Activated gamma-delta T cell (primary cell): ENCODE measurements around the gene HNMT.
"Not testable (repeated sequence)": the region's sequence is repeated elsewhere in the genome, so short reads cannot be mapped to it uniquely, and the experiment has no call there.

Experiments used
- DNase-seq: peaks from one replicate; lab custom pipeline; 2025; lab: John Stamatoyannopoulos, UW
- total RNA-seq, 2 donors: gene quantifications; one replicate each; lab custom pipeline; 2026; lab: John Stamatoyannopoulos, UW

HNMT gene
- 0 to 0.10 reads per million in 2 donors for total RNA-seq

DNA sequence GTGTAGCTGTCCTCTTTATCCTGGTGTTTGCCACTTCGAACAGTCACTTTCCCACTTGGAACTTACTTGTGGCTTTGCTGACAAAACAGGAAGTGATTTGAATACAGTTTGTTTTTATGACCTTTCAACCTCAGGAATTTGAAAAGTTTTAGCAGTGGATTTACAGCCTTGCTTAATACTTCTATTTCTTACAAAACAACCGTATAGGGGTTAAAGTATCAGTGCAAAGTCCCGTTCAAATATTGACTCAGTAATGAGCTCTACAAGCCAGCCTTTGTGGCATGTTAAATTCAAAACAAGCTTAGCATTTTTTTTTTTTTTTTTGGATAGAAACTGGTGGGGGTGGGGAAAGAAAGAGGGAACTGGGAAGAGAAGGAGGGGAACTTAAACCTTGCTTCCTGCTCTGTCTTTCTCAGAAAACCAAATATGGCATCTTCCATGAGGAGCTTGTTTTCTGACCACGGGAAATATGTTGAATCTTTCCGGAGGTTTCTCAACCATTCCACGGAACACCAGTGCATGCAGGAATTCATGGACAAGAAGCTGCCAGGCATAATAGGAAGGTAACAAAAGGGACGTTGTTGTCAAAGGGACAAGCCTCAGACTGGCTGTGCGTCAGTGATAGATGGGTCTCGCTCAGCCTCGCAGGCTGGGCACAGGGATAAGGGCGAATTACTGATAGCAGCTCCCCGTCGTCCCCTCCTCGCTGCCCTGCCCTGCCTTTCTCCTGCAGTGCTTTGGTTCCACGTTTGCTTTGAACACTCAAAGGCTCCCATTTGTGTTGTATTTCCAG lies at the start of gene HNMT:
Gene HNMT, plus strand, starts transcription at position 408 of the 793 bp plus-strand sequence. Its CDS starts 19 bp downstream, at position 427.
- DNase-seq, result no peak

DNA sequence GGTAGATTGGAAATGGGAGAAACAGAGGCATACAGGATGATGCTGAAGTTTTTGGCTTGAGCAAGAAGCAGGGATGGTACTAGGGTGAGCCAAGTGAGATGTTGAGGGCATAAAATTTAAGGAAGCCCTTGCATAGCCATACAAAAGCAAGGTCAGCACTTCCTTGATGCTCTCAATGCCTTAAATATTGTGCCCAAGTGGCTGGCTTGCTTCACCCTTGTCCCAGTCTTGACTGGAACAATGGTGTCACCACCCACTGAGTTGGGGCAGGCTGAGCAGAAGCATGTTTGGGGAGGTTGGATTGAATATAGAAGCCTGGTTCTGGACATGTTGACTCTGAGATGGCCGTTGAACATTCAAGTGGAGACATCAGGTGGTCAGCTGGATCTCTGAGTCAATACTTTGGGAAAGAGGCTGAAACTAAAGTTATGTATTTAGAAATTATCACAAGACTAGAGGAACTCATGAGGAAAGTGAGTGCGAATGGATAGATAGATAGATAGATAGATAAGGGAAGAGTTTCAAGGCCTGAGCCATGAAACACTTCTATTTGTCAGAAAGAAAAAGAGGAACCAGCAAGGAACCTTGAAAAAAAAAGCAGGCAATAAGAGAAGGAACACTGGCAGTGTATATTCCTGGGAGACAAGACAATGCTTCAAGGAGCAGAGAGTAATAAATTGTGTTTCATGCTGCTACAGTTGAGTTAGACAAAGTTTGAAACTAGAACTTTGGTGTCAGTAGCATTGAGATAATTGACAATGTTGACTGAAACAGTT lies 43.0 kb upstream of the HNMT start:
- DNase-seq, result no peak

DNA sequence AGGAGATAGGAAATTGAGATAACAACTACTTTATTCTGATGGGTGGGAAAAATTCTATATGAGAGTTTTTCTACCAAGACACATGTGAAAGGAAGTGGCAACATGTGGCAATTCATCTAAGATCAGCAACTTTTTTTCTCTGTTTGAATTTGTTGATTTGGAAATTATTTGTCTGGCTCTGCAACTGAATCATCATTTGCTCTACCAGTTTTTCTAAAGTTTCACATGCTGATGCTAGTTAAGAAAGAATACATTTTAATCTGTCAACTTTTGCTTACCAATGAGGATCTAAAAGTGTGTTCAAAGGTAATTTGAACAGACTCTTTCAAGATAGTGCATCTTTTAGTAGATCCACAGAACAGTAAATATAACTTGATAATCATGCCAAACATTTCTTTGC lies 42.1 kb upstream of the HNMT start:
- DNase-seq, result not testable (repeated sequence)

DNA sequence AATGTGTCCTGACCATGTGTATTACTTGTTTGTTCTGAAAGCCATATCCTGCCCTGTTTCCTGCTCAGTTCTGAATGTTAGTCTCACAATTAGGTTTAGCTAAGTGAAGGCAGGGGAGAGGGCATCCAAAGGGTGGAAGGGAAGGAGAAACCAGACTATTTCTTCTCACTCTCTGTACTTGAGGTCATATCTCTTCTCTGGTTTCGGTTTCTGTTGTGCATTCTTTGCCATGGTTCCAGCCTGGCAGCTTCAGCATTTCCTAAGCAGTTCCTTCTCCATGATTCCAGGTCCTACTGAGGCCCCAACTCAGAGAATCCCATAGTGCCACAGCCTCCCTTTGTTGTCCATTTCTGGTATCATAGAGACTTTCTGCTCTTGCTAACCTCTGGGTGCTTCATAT lies 40.3 kb upstream of the HNMT start:
- DNase-seq, result no peak

DNA sequence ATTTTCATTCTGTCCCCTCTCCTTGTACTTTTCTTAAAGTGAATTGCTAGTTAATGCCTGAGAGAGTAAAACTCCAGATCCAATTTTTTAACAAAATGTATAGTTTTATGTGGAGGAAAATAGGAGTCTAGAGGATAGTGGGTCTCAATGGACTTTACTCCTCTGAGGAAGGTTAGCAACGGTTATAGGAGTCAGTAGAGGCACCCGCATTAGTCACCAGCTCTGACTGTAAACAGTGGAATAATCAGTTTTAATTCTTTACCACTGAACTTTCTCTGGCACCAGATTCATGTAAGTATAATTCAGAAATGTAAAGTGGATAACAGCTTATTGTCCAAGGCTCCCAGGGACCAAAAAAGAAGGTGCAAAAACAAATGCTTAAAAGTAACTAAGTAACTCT lies 38.7 kb upstream of the HNMT start:
- DNase-seq, result no peak

DNA sequence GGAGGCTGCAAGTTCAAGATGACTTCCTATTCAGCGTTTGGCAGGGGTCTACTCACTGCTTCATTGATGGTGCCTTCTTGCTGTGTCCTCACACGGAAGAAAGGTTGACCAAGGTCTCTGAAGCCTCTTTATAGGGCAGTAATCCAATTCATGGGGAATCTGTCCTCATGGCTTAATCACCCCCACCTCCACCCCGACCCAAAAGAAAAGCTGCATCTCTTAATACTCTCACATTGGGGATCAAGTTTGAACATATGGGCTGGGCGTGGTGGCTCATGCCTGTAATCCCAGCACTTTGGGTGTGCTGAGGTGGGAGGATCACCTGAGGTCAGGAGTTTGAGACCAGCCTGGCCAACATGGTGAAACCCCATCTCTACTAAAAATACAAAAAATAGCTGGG lies 36.4 kb upstream of the HNMT start:
- DNase-seq, result no peak

DNA sequence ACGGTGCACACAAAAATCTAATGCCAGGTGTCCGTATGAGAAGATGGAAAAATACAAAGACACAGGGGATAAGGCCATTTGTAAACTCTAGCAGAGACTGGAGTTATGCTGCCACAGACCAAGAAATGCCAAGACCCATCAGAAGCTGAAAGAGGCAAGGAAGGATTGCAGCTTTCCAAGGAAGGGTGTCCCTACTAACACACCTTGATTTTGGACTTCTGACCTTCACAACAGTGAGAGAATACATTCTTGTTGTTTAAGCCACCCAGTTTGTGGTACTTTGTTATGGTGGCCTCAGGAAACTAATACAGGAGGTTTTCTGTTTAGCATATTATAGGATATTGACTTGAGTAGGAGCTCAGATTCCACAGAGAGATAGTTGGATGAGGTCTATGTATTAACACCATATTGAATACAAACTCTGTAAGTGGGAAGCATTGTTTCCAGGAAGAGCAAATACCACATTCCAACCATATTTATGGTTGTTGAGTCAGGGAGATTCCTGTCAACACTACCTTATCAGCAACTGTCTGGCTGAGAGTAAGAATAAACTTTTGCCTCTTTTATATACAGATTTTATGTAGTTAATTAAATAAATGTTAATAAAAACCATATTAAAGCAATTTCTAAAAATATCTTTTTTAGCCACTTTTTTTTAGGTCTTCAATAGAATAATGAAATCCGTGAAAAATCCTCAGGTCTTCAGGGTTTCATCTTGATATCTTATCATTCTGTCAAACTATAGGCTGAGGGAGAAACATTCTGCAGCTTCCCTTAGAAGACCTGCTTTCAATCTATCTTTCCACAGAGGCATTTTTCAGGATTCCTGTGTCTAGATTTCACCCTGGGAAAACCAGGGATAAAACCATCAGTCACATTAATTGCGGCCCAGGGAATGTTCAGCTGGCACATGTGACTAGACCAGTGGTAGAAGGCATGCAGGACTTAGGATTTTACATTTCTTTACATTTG lies 35.4 kb upstream of the HNMT start:
- DNase-seq, result no peak

DNA sequence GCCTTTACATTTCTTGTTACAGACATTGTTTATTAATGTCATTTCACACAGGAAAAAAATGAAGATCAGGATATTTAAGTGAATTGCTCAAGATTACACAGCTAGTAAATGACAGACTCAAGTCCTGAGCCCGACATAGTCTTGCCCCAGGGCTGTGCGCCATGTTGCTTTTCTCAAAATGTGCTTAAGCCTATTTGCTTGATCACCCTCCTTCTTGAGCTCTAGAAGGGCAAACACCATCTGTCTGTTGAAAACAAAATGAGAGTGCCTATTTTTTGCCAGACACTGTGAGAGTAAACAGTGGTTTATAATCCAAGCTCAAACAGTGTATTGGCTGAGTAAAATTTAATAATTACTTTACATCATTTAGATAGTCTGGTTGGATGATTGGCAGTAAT lies 34.8 kb upstream of the HNMT start:
- DNase-seq, result no peak

DNA sequence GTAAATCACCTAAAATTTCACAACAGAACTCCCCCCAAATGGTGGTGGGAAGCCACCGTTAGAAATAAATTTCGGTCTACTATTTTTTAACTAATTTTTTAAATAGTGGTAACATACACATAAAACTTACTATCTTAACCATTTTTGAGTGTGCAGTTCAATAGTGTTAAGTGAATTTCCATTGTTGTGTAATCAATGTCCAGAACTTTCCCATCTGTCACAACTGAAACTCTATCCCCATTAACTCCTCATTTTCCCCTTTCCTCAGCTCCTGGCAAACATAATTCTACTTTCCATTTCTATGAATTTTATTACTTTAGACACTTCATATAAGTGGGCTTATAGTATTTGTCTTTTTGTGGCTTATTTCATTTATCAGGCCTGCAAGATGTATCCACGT lies 34.1 kb upstream of the HNMT start:
- no peak for DNase-seq

DNA sequence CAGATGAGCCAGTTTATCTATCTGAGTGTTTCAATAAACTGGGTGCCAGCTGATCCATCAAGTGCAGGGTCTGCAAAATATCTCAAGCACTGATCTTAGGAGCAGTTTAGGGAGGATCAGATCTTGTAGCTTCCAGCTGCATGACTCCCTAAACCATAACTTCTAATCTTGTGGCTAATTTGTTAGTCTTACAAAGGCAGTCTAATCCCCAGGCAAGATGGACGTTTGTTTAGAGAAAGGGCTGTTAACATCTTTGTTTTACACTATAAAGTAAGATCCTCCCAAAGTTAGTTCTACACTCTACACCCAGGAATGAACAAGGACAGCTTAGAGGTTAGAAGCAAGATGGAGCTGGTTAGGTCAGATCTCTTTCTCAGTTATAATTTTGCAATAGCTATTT lies 28.7 kb upstream of the HNMT start:
- DNase-seq, result no peak

DNA sequence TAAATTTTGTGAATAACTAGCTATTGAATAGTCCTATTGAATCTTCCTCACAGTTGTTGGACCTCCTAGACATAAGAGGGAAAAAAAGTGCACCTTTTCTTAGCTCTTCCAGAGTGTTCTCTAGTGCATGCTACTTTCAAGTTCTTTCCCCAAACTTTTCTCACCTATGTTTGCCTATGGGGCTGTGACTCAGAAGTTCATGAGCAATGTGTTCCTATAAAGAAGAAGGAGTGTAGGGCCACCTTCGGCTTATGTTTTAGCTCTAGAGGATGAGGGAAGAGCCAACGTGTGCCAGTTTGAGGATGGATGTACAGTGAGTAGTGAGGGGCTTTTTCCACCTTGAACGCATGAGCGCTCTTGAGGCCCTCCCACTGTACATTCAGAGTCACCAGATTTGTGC lies 27.0 kb upstream of the HNMT start:
- no peak for DNase-seq

DNA sequence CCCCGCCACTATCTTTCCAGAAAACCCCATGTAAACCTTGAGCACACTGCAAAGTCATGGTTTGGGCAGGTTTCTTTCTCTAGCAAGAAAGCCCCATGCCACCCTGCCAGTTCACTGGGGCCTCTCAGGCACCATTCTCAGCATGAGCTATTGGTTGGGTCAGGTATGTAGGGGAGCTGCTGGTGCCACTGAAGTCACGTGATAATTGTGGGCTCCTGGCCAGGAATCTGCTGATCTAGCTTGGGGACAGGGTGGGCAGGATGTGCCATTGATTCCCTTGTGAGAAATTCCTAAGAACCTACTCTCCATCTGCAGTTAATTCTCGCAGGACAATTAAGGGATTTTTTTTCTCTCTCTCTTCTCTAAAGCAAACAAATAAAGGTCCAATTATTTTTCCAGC lies 26.5 kb upstream of the HNMT start:
- no peak for DNase-seq

DNA sequence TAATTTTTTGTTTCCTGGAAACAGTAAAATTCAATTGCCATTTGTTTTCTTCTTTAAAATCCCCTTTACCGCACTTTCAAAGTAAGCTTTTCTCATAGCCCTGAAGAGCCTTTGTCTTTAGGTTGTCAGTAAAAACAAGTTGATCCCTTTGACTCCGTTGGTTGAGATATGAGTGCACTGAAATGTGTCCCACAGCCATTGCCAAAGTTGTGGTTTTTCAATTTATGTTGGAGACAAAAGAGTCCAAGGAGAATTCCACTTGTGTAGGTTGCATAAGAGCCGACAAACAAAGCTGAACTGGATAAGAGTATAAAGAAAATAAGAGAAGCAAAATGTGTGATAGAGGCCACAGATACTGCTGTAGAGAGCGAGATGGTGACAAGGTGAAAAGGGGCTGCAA lies 26.1 kb upstream of the HNMT start:
- DNase-seq, result no peak

DNA sequence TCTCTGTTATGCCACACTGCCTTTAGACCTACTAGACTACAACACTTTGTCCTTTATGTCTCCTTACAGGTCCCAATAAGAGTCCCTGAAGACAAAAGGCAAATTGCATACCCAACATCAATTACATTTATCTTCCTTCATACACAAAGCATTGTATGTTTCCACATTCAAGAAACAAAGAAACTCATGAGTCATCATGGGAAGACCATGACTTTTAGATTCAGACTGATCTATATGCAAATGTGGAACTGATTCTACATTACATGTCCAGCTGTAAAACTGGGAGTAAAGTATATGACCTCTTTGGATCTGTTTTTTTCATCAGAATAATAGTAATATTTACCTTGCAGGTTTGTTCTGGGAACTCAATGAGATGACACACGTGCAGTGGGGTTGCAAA lies 25.2 kb upstream of the HNMT start:
- no peak for DNase-seq

DNA sequence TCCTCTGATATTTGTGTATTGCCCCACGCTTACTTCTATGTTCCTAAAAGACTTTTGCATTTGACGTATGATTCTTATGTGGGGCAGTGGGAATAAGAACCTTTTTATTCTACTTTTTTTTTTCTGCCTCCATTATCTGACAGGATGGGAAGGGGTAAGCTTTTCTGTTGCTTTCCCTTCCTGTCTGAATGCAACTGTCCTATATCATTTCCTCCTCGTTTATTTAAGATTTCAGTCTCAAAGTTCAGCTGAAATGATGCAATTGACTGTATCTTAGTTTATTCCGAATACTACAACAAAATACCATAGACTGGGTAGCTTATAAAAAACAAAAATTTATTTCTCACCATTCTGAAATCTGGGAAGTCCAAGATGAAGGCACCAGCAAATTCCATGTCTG lies 24.1 kb upstream of the HNMT start:
- no peak for DNase-seq

DNA sequence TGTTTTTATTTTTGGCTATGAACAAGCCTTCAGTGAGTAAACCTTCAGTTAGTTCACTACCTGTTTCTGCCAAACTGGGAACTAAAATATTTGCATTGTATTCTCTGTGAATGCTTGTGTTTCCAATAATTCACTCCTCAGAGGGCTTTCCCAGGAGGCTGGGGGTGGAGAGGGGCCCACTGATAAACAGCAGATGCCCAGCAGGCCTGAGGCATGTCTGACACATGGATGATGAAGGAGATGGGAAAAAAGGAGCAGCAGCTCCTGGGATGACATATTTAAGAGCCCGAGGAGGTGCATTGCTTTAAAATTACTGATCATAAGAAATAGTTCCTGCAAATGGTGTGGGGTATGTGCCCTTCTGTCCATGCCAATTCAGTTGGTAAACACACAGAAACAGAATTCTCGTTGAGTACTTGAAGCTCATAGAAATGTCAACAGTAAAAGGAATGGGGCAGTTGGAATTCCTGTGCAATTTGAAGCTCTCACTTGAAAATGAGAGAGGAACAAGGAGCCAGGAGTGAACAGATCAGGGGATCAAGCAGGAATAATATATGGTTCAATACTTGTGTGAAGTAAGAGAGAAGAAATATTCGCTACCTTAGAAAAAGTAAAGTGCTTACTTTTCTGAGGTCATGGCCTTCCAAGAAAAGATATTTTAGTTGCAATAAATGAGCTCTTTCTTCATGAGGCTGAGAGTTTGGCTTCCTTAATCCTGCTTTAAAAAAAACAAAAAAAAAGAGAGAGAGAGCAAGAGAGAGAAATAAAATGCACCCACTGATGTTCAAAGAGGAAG lies 22.0 kb upstream of the HNMT start:
- DNase-seq, result no peak

DNA sequence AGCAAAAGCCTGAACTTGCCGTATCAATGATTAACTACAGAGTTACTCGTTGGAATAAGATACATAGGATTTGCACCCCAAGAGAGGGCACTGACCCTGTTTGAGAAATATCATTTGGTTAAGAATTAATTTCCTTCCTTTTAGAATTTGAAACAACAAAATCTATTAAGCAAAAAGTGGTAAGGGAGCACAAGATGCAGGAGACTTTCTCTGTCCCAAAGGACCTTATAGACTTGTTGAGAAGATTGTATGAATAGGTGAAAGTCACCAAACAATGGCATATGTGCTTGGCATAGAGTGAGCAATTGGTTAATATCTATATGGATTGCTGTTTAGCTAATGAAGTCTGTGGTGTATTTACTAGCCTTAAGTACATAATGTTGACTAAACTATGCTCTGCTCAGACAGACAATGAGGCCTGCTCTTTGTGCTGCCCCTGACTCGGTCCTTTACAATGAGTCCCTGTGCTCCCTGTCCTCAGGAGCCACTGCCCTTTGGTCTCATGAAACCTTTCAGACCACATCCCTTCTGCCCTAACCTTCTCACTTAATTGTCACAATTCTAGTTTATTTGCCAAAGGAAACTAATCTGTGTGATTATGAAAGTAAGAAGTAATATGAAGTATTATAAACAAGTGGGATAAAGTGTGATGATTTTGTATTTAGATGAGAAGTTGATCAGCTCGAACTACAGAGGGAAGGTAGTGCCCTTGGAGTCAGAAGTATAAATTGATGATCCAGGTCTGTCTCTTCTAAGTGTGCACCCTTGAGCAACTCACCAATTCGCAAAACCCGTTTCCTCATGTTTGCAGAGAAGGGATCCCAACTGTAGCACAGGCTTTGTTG lies 21.2 kb upstream of the HNMT start:
- no peak for DNase-seq

DNA sequence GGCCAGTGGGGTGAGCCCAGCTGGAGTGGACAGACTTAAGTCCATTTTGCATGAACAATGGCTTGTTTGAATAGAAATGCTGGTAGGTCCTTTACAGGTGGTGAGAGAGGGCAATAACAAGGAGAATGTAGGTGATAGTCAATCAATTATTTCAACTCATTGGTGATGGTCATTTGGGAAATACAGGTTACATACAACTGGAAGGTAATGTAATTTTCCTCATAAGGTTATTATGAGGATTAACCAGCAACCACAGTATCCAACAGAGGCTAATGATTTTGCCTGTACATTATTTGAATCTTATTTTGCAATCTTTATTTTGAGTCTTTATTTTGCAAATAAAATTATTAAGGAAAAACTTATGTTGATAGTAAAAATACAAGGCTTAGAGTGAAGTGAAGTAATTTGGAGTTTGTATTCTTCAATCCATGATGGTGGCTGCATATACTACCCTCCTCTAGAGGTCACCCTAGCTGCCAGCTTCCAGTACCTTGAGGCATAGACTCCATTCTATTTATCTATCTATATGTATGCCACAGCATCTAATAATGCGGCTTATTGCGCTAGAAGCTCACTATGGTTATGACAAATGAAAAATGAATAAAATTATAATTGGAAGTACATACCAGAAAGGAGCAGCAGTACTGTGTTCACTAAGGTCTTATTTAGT lies 20.5 kb upstream of the HNMT start:
- DNase-seq, result no peak

DNA sequence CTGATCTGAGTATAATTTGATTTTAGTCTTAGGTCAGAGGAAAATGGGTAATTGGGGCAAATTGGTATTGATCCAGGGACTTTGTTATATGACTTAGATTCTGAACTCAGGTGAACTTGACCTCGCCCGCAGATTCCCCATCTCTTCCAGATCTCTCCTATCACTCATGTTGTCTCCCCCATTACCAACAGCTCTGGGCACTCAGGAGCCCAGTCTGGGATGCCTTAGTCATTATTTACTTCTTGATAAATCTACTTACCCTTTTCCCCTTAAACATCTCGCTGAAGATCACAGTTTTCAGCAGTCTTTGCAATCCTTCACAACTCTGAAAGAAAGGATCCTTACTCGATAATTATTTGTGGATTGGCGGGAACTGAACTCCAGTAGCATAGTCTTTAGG lies 19.6 kb upstream of the HNMT start:
- DNase-seq, result no peak

DNA sequence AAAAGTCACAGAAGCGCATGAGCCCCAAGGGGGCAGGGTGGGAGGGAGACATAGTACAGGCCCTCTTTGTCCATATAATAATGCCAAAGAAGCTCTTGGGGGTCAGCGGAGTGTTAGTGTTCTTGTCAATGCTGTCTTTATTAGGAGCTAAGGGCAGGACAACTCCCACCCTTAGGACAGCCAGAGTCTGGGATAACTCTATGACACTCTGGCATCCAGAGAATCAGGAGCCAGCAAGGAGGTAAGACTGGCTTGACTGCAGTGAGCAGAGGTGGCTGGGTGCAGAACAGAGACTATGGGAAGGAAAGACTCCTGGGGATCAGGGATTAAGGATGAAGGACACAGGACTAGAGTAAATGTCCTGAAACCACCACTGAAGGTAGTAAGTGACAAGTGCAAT lies 19.0 kb upstream of the HNMT start:
- no peak for DNase-seq
